Stimulated activated CD4-positive, alpha-beta T cell treated with anti-CD3 and anti-CD28 coated beads, Interleukin-1b, Interleukin-23, amount 100 ng/mL, for 24 hours (primary cell): ENCODE measurements around the gene FBN2.
"Not testable (repeated sequence)": the region's sequence is repeated elsewhere in the genome, so short reads cannot be mapped to it uniquely, and the experiment has no call there.

Experiments used
- DNase-seq, 4 experiments: peaks; one replicate each; pipeline ENCODE4 v3.0.0-alpha.2; 2020; ENCODE audit warnings: low read depth in 4 of 4, low spot score in 1 of 4

FBN2 gene

DNA sequence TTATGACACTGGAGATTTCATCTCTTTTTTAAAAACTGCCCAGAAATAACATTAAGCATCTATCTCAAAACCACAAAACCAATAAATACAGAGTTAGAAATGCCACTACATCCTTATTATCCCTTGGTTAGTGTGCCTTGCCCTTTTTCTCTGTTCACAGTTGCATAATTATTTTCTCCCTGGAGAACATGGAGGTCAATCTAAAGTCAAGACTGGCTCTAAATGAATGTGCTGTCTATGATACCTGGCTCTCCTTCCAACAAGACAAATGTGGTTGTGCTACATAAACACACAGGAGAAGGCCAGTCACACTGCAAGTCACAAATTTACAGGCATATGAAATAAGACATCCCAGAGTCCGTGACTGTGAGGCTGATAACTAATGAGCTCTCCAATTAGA is 2.8 kb downstream of the FBN2 start:
- no peak for DNase-seq

DNA sequence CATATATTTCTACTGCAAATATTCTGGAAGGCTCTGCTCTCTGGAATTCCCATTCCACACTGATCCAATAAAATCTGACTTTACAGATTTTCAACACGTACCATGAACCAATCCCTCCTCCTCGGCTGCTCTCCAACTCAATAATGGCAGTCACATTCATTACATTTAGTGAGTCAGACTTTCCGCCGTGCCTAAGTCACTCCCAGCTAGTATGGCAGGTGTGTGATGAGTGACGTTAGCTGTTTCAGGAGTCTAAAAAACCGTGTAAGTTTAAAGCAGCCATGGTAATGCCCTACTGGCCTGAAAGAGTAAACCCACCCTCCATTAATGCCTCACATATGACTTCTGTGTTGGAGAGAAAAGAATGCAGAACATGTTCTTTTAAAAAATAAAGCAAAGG is 3.3 kb downstream of the FBN2 start:
- DNase-seq = no peak

DNA sequence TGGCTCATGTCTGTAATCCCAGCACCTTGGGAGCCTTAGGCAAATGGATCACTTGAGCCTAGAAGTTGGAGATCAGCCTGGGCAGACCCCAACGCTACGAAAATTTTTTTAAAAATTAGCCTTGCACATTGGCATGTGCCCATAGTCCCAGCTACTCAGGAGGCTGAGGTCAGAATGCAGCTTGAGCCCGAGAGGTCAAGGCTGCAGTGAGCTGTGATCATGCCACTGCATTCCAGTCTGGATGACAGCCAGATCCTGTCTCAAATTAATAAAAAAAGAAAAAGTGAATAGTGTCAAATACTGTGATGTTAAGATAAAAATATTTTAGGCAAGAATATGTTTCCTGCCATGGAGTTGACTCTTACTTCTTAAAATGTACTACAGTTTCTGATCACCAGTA is 5.3 kb downstream of the FBN2 start:
- DNase-seq = no peak

DNA sequence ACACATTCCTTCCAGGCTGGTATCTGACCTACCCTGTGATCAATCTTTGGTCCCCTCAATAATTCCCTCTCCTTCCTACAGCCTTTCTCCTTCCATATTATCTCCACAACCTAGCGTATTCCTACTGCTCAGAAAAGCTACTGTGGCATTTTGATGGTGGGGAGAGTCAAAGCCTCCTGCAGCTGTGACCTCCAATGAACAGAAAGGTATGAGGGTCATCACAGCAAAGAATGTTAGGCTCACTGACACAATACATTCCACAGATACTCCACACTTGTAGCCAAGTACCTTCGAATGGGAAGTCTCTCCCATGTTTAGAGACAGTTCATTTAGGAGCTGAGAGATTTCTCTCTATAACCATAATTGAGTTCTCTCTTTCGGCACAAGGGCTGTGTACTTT is 5.9 kb downstream of the FBN2 start:
- DNase-seq = no peak

DNA sequence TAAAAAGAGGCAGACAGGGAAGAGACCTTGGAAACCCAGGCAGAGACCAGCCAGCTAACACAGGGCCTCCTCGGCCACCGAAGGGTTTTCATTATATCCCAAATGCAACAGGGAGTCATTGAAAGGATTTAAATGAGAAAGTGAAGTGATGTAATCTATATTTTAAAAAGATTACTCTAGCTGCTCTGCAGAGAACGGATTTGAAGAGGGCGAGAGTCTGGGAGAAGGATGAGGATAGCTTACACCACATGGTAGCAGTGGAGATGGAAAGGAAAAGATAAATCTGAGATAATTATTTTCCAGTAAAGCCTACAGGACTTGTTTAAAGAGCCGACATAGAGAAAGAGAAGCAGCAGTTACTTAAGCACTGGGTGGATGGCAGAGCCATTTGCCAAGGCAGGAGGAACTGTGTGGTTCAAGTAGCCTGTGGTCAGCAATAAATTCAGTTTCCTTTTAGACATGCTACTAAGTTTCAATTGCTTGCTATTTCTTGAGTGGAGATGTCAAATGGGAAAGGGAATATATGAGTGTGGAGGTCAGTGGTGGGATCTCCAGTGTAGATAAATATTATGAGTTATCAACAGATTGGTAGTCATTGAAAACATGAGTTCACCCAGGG is 9.3 kb downstream of the FBN2 start:
- no peak for DNase-seq

DNA sequence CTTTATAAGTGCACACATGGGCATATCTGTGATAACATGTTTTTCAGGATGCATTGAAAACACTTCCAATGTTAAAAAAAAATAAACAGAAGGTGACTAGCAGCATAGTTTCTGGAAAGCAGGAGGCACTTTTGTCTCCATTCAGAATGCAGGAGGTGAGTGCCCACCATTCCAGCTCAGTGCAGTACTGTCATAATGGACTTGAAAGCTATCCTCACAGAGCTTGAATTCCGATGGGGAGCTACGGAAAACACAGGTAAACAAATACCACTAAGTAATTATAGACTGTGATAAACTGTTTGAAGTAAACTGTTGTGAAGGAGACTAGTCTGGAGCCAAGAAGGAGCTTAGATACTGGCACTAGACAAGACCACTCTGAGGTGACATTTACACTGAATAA is 9.9 kb downstream of the FBN2 start:
- DNase-seq = no peak

DNA sequence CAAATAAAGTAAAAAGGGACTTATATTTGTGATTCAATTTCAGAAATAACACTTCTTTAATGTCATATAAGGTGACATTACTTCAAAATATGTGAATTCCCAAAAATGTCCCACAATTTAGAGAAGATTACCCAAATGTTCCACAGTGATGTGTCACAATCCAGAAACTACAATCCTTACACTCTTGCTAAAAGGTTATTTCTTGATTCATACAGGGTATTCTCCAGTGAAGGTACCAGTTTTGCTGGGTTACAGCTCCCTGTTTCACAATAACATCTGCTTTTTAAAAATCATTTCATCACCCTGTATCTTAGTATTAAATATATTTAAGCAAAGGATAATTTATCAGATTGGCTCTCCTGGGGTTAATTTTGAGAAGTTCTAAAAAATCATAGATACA is 11.0 kb downstream of the FBN2 start:
- no peak for DNase-seq

DNA sequence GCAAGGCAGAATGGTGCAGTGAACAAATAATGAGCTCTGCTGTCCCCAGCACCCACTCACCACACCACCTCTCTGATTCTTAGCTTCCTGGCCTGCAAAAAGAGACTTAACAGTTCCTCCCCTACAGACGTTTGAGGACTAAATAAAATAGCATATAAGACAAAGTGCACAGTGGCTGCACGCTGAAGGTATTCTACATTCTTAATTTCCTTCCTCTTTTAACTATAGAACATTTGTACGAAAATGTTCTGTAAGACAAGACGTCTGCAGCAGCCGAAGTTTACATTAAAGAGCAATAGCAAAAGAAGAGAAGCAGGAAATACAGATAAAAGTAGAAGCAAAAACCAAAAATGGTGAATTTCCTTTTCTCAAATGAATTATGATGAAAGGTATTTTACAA is 15.7 kb downstream of the FBN2 start:
- no peak for DNase-seq

DNA sequence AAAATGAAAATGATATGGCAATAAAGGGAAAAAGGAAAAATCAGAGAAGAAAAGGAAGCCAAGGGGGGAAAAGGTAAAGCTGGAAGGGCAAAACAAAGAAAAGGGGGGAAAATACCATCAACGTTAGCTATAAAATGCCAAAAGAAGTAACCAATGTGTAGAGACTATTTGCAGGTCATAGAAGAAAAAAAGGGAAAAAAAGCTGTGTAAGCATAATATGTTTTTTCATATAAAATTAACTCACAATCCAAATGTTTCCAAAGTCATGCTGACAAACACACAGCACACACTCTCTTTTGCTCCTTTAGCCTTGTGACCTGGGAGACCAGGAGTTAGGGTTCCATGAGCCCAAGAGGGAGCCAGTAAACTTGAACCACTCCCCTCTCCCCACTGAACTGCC is 18.2 kb downstream of the FBN2 start:
- DNase-seq = no peak

DNA sequence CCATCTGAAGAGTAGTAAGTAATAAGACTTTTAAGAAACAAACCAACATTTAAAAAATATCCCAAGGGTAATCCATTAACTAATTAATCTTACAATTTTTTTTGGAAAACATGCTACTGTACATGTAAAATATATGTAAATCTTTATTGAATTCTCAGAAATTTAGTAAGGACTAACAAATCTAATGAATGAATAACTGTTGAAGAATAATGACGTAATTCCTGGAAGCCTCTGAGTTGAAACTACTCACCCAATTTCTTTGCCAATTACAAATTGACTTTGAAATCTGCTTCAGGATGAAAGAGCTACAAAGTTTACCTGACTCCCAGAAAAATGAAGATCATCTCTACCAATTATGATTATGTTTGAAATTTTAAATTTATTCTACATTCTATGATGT is 21.1 kb downstream of the FBN2 start:
- no peak for DNase-seq

DNA sequence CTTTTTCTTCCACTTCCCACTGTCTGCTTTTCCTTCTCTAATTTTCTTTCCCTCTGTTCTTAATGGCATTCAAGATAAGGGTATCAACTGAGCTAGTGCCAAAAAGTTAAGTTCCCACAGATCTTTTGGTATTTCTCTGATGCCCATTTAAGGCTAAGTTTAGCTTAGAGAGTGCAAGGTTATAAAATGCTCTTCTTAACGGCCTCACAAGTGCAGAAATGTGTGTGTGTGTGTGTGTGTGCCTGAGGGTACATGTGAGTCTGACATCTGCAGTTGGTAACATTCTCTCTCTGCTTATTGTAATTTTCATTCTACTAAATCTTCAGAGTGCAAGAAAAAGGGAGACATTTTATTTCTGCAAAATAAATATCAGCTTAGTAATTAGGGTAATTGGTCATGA is 24.2 kb downstream of the FBN2 start:
- DNase-seq = no peak

DNA sequence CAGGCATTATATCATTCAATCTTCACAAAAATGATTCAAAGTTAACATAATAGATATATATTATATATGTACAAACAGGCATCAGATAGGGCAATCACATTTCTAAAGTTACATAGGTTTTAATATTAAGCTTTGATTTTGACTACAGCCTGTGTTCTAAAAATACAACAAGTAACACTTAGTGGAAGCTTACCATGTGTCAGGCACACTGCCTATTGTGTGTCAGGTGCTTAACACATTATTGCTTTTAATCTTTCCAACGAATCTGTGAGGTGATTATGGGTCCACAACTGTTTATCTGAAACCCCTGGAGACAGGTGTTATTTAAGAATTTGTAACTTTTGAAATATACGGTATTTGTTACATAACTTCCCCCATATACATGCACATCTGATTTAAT is 25.2 kb downstream of the FBN2 start:
- DNase-seq = no peak

DNA sequence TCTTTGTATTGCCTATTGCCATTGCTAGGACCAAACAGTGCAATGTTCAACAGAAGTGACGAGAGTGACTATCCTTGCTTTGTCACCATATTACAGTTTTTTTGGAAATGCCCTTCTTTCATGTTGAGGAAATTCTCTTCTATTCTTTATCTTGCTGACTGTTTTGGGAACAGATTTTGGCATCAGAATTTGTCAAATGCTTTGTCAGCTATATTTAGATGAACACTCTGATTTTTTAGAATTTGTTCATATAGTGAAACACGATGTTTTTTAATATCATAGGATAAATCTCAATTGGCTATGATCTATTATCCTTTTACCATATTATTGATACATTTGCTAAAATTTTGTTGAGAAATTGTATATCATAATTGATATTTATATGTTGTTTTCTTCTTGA is 31.4 kb downstream of the FBN2 start:
- no peak for DNase-seq

DNA sequence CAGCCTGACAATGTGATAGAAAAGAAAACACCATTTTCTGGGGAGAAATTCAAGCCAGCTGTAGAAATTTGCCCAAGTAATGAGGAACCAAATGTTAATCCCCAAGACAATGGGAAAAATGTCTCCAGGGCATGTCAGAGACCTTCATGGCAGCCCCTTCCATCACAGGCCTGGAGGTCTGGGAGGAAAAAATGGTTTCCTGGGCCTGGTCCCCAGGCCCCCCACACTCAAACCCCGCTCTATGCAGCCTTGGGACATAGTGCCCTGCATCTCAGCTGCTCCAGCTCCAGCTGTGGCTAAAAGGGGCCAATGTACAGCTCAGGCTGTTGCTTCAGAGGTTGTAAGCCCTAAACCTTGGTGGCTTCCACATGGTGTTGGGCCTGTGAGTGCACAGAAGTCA is 34.3 kb downstream of the FBN2 start:
- DNase-seq = not testable (repeated sequence)

DNA sequence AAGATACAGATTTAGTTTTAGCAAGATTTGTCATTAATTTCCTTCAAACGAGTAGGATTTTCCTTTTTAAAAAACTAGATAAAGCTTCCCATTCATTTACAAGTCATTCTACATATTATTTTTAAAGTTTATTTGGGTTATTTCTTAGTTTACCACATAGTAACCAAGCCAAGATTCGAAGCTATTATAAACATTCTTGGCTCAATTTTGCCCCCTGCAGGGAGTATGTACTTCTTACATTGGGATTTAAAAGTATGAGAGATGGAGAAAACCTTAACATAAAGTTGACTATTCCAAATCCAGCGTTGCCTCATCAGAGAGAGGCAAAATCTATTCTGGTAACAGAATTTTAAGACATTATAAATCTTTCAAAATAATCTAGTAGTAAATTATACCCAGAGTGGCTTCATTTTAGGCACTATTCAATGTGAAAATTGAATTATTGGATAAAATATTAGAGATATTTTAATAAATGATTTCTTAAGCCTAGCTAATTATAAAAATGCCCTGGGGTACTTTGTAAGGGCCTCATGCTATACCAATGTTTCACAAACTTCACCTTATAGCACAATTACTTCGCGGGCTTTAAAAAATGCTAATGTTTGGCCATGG is 39.1 kb downstream of the FBN2 start:
- DNase-seq = no peak

DNA sequence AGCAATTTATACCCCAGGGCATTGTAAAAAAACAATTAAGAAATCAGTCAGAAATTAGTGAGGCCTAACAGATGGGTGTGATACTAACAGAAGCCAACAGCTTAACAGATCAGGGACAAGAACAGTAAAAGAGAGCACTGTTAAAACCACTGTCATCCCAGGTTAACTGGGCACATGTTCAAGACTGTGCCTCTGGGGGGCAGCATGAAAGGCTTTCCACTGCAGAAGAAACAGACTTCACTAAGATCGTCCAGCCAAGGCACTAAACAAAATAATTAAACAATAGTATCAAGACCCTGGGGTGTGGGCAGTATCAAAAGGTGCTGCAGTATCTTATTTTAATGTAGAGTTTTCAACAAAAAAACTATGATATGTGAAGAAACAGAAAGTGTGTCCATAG is 43.5 kb downstream of the FBN2 start:
- no peak for DNase-seq

DNA sequence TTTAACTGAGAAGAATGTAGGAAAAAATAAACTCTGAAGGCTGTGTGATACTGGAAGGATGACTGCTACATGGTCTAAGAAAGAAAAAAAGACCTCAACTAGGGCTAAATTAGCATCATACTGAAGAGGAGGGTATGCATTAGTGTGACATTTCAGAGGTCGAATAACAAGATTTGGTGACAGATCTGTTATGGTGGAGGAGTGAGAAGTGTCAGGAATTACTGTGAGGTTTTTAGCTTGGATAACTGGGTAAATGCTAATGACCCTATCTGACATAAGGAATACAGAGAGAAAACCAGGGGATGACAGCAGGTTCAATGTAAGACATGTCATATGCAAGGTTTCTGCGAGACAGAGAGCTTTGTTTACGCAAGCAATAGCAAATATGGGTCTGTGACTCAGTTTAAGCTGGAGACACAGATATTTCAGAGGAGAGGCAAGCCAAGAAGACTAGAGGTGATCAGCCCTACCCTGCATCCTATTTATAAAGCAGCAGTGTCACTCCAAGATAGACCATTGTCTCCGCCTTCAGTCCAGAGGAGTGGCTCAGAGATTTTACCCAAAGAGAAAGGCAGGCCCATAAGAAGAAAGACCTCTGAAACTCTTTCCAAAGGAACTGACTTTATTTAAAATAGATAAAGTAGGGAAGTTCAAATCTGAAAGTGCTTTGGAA is 44.3 kb downstream of the FBN2 start:
- no peak for DNase-seq

DNA sequence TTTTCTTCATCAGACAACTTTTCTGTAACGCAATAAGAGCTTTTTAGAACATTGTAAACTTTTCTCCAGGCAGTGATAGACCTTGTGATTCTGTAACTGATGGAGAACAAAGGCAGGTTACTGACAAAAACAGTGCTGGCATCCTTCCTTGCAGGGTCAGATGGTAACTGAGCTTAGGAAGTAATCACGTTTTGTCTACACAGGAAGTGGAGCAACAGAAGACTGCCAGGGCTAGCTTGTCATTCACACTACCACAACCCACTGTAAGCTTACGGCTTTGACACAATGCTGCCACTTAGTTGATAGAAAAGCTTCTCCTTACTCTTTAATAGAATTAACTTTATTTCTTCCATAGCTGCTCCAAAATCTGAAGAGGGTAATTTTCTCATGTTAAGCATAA is 46.8 kb downstream of the FBN2 start:
- no peak for DNase-seq

DNA sequence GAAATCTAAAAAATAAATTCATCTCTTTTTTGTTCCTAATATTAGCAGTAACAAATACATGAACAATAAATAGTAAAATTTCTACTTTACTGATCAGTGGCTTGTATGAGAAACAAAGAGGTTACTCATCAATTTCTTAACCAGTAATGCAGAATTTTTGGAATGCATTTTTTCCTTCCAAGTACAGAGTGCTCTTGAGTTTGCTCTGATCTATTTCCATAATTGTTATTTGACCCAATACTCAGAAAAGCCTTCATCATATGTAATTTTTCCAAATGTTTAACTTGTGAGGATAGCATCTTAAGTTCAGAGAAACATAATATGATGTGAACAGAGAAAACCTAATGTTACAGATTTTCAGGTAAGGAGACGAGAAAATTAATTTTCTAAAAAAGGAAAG is 47.3 kb downstream of the FBN2 start:
- no peak for DNase-seq

DNA sequence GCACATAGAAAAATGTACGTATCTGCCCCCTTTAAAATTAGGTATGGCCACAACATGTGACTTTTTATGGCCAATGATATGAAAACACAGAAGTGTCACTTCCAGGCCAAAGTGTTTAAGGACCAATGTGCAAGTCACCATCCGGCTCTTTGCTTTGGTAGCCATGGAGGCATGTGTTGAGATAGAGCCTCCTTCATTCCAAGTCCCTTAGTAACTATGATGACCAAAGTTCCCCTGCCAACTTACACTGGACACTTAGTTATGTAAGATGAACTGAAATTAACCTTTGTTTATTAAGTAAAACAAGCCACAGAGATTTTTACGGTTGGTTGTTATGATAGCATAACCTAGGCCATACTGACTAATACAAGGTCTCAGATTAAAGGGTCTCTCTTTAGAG is 51.0 kb downstream of the FBN2 start:
- no peak for DNase-seq

DNA sequence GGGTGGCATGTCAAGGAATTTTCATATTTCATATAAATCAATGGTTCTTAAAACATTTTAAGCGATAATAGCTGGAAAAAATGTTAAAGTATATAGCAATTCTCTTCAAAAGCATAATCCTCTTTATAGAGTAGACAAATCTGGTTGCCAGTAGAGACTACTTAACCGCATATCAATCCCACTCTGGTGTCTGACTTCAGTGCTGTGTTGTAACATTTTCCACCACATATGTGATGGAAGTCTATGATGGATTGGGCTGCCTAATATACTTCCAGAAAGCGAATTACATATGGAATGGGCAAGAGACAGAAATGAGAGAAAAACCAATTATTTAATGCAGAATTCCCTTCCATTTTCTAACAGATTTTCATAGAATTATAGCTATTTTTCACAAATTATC is 54.3 kb downstream of the FBN2 start:
- DNase-seq = no peak

DNA sequence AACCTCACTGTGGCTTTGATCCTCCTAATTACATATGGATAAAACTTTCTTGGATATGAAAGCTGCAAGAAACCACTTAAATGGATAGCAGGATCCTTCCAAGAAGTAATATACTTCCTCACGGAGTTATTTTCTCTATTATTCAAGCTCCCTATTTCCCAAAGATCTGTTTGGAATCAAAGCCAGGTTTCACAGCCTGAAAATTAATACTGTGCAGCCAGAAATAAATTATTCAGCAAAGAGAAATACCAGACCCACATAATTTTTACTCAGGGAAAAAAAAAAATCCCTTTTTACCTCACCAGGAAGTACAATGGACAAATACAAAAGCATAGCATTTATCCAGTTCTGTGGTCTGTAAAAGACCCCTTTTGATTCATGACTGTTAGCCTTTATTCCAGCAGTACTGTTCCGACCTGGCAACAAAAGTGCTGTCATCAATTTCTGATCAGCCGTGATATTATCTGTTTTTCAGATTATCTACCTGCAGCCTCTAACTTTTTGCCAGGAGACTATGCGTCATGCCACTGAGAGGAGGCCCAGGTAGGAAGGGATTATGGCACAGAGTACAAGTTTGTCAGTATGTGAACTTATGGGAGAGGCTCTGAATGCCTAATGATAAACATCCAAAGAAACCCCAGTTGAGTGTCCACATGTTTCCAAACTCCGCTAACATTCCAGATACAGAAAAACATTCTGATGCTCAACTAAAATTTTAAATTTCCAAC is 57.0 kb downstream of the FBN2 start:
- no peak for DNase-seq
